GM12878 (cell line): ENCODE results near the gene DHRS7C. TPM values are rescaled to one million over a fixed set of nuclear protein-coding genes. Genes with fewer than 3 reads are reported as not detected.

Experiments used
- ATAC-seq: fragments of 200-7000 bp; cut with Tn5 transposase; 3 replicates; pipeline ENCODE4 v1.9.1; 2020; ENCODE audit warnings: mild to moderate bottlenecking, moderate library complexity
- BruUV-seq: library from RNA; stranded (reverse); fragments of 400-500 nt; replicated peaks from 2 replicates; lab custom pipeline; 2021; lab: Mats Ljungman, UMichigan
- CTCF ChIA-PET: fragments of 300-600 bp; sonication (Branson Sonifier 250); formaldehyde crosslinking; extraction: SDS; loops from one replicate; lab custom pipeline; 2021; ENCODE audit warnings: inconsistent platforms; lab: Yijun Ruan, JAX
- POLR2A ChIA-PET: fragments of 350-600 bp; formaldehyde crosslinking; extraction: SDS; loops from one replicate; lab custom pipeline; 2021; ENCODE audit warnings: inconsistent platforms; lab: Charles Lee
- RAD21 ChIA-PET: fragments of 300-600 bp; sonication (Branson Sonifier 250); formaldehyde crosslinking; loops from one replicate; lab custom pipeline; 2023; ENCODE audit warnings: antibody characterized with exemption; ENCODE audit not compliant: unreplicated experiment; lab: Charles Lee
- SMC1A ChIA-PET: fragments of 300-600 bp; sonication (Branson Sonifier 250); formaldehyde crosslinking; loops from one replicate; lab custom pipeline; 2023; ENCODE audit not compliant: unreplicated experiment, uncharacterized antibody; lab: Charles Lee
- DNase-seq: peaks from one replicate; pipeline ENCODE4 v3.0.0-alpha.2; 2011; ENCODE audit warnings: low read depth, low spot score
- FAIRE-seq: peaks from 3 replicates; lab custom pipeline; 2011; peaks lifted over from hg19 to GRCh38; lab: Jason Lieb, UNC
- H2AFZ ChIP-seq: 2 replicates; pipeline ENCODE4 v1.6.0; 2011; ENCODE audit warnings: low read depth, low read length, control low read depth; ENCODE audit not compliant: control insufficient read depth
- H3K27ac ChIP-seq: 2 replicates; pipeline ENCODE4 v1.5.1; 2011; ENCODE audit warnings: control low read depth; ENCODE audit not compliant: control insufficient read depth, insufficient read depth
- H3K27me3 ChIP-seq, 2 experiments: replicated peaks in 1 of 2; 2 replicates each; pipeline versions ENCODE4 v1.6.0 to v1.6.1; 2011; ENCODE audit warnings: low read length in 1 of 2; ENCODE audit not compliant: control insufficient read depth in 2 of 2, insufficient read depth in 2 of 2
- H3K36me3 ChIP-seq, 2 experiments: 2 replicates each; pipeline ENCODE4 v1.5.1; 2011; ENCODE audit warnings: low read length in 1 of 2; ENCODE audit not compliant: control insufficient read depth in 2 of 2, insufficient read depth in 2 of 2
- H3K4me1 ChIP-seq: 2 replicates; pipeline ENCODE4 v1.6.1; 2011; ENCODE audit warnings: mild to moderate bottlenecking, low read length, moderate library complexity, mixed read lengths; ENCODE audit not compliant: control insufficient read depth, insufficient read depth
- H3K4me2 ChIP-seq: 2 replicates; pipeline ENCODE4 v1.6.0; 2011; ENCODE audit warnings: control low read depth; ENCODE audit not compliant: control insufficient read depth, insufficient read depth
- H3K4me3 ChIP-seq: fragments of 200-600 bp; sonication (generic); 2 replicates; pipeline ENCODE4 v1.5.1; 2016
- H3K79me2 ChIP-seq: 2 replicates; pipeline ENCODE4 v1.6.0; 2011; ENCODE audit warnings: low read length; ENCODE audit not compliant: control insufficient read depth, insufficient read depth
- H3K9ac ChIP-seq: 2 replicates; pipeline ENCODE4 v1.8.0; 2011; ENCODE audit warnings: low read length, control low read depth, mixed read lengths; ENCODE audit not compliant: control insufficient read depth, insufficient read depth
- H3K9me3 ChIP-seq: replicated peaks from 3 replicates; pipeline ENCODE4 v1.5.1; 2011; ENCODE audit warnings: mild to moderate bottlenecking, low read length; ENCODE audit not compliant: control insufficient read depth, insufficient read depth
- H4K20me1 ChIP-seq: 2 replicates; pipeline ENCODE4 v1.6.0; 2011; ENCODE audit not compliant: control insufficient read depth, insufficient read depth
- ASH2L ChIP-seq: fragments of 300-600, 200-600 bp; sonication (generic); IDR thresholded peaks from 2 replicates; pipeline ENCODE4 v1.6.1; 2017; ENCODE audit warnings: low read depth, mild to moderate bottlenecking, borderline replicate concordance
- CBX3 ChIP-seq: fragments of 200-600 bp; sonication (generic); IDR thresholded peaks from 2 replicates; pipeline ENCODE4 v1.6.1; 2016; ENCODE audit warnings: low read depth, borderline replicate concordance
- CHD1 ChIP-seq: IDR thresholded peaks from 2 replicates; pipeline ENCODE4 v1.6.1; 2012; ENCODE audit warnings: low read depth, low read length, improper control_type of control experiment
- EP300 ChIP-seq, 2 experiments: fragments of 150-350 bp in 1 of 2; IDR thresholded peaks; 2 replicates each; pipeline ENCODE4 v1.6.1; 2011 to 2012; ENCODE audit warnings: low read depth in 2 of 2, low read length in 2 of 2, borderline replicate concordance in 1 of 2, improper control_type of control experiment in 1 of 2, inconsistent platforms in 1 of 2; ENCODE audit not compliant: control insufficient read depth in 1 of 2
- EZH2 ChIP-seq: IDR thresholded peaks from 2 replicates; pipeline ENCODE4 v1.6.1; 2012; ENCODE audit warnings: low read depth, mild to moderate bottlenecking, control low read depth, inconsistent platforms, low read length, borderline replicate concordance; ENCODE audit not compliant: control insufficient read depth
- FOS ChIP-seq: IDR thresholded peaks from 3 replicates; pipeline ENCODE4 v1.6.1; 2011; ENCODE audit warnings: borderline replicate concordance; ENCODE audit not compliant: insufficient read length; ENCODE audit errors: extremely low read depth
- JUND ChIP-seq: IDR thresholded peaks from 2 replicates; pipeline ENCODE4 v1.6.1; 2012; ENCODE audit warnings: low read depth, mild to moderate bottlenecking, low read length, improper control_type of control experiment, moderate library complexity
- NR2F1 ChIP-seq: fragments of 450-650 bp; conservative IDR thresholded peaks from 2 replicates; pipeline ENCODE4 v1.6.1; 2017; ENCODE audit warnings: mild to moderate bottlenecking
- NRF1 ChIP-seq: conservative IDR thresholded peaks from 2 replicates; pipeline ENCODE4 v1.6.1; 2011; ENCODE audit warnings: mild to moderate bottlenecking, low read depth, low read length, improper control_type of control experiment
- PML ChIP-seq: IDR thresholded peaks from 2 replicates; pipeline ENCODE4 v1.6.1; 2012; ENCODE audit warnings: low read length, inconsistent platforms
- POLR2A ChIP-seq: IDR thresholded peaks from 2 replicates; pipeline ENCODE4 v1.6.1; 2011; ENCODE audit warnings: low read depth, mild to moderate bottlenecking, low read length
- RUNX3 ChIP-seq: IDR thresholded peaks from 2 replicates; pipeline ENCODE4 v1.6.1; 2012; ENCODE audit warnings: low read length, inconsistent platforms
- SMARCA5 ChIP-seq: fragments of 450-650 bp; IDR thresholded peaks from 2 replicates; pipeline ENCODE4 v1.6.1; 2017; ENCODE audit warnings: mild to moderate bottlenecking
- STAT1 ChIP-seq: fragments of 450-650 bp; conservative IDR thresholded peaks from 2 replicates; pipeline ENCODE4 v1.6.1; 2014; ENCODE audit warnings: antibody characterized with exemption, mild to moderate bottlenecking
- YBX1 ChIP-seq: fragments of 450-650 bp; IDR thresholded peaks from 2 replicates; pipeline ENCODE4 v1.6.1; 2016; ENCODE audit warnings: antibody characterized with exemption
- ZBTB4 ChIP-seq: fragments of 450-650 bp; formaldehyde crosslinking; IDR thresholded peaks from 2 replicates; pipeline ENCODE4 v1.4.0; 2022; ENCODE audit warnings: mild to moderate bottlenecking, moderate library complexity
- ZNF24 ChIP-seq: fragments of 450-650 bp; IDR thresholded peaks from 2 replicates; pipeline ENCODE4 v1.6.1; 2017; ENCODE audit warnings: antibody characterized with exemption, mild to moderate bottlenecking
- ZNF274 ChIP-seq: IDR thresholded peaks from one replicate; pipeline ENCODE4 v1.8.0; 2011; ENCODE audit not compliant: insufficient read length, insufficient read depth
- WGBS: methylation state at CpG from one replicate; pipeline ENCODE4 v1.1.6; 2016; ENCODE audit warnings: low lambda C conversion rate; ENCODE audit not compliant: insufficient replicate concordance, insufficient coverage; ENCODE audit errors: missing lambda C conversion rate; 5-methylcytosine and 5-hydroxymethylcytosine counted together
- in situ Hi-C: fragments of 300-500 bp; cut with MboI; formaldehyde crosslinking; loops from 9 replicates; pipeline ENCODE4 v1.14.3; 2018; ENCODE audit warnings: mixed read lengths
- intact Hi-C: fragments of 100-400 bp; cut with micrococcal nuclease; formaldehyde crosslinking; loops from one replicate; pipeline ENCODE4 v1.14.2; 2022; ENCODE audit not compliant: unreplicated experiment
- polyA plus RNA-seq, 11 experiments: library from polyadenylated mRNA; depleted of rRNA in 4 of 11; unstranded in 6 of 11; stranded (reverse) in 5 of 11; fragments of >200 nt; fragmentation: Nextera tagmentation in 4 of 11; fragmentation: Illumina TruSeq in 1 of 11; extraction: Ambion mirVana in 4 of 11; extraction: Trizol in 1 of 11; gene quantifications; 1 replicate in 1 of 11; 2 replicates in 10 of 11; pipeline versions ENCODE4 v1.2.1 to v1.2.3, GENCODE V29; 2011 to 2016; ENCODE audit warnings: inconsistent platforms in 2 of 11, missing spikeins in 2 of 11, low read depth in 1 of 11
- total RNA-seq, 4 experiments: library from RNA; depleted of rRNA in 3 of 4; stranded (reverse); fragments of >200 nt in 3 of 4; fragmentation: Illumina TruSeq in 1 of 4; extraction: Trizol in 1 of 4; gene quantifications; 2 replicates each; pipeline versions ENCODE4 v1.2.1 to v1.2.3, GENCODE V29; 2013 to 2021

Gene DHRS7C
- total and polyA plus RNA-seq, 10 of the 15 experiments (the other 5 are each of a cell fraction or from before 2014, with no cell fraction given): not detected

DNA sequence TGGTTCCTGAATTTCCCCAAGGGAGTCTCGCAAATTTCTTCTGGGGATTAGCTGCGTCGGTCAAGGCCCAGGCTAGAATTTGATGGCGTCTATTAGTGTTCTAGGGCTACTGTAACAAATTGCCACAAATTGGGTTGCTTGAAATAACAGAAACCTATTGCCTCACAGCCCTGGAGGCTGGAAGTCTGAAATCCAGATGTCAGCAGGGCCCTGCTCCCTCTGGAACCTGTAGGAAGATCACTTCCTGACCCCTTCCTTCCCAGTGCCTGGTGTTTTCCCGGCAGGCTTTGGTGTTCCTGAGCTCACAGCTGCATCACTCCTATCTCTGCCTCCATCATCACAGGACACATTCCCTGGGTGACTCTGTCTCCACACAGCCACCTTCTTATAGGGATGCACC, 24.4 kb downstream of the DHRS7C start:
- ChIA-PET SMC1A (no interaction called here), POLR2A (no interaction called here), RAD21 (no interaction called here), CTCF (interaction anchor here (1.2 kb wide), 1 partner anchor 12 kb away, joined by 6 read pairs; no protein-coding TSS in a partner anchor)
- intact Hi-C loops (loop anchor here (5.0 kb wide), 1 partner anchor 190 kb away; the partner anchor contains the start of genes CFAP52 and STX8), in situ Hi-C loops (no loop called here)
- Histone ChIP-seq H2AFZ (no peak overlapping the region), H3K36me3 (no peaks in the 10 kb centered on the region), H4K20me1 (no peaks in the 10 kb centered on the region), H3K27me3 (no peaks in the 10 kb centered on the region), H3K4me3 (no peak overlapping the region), H3K9ac (no peak overlapping the region), H3K79me2 (no peaks in the 10 kb centered on the region), H3K27ac (no peak overlapping the region), H3K9me3 (no peaks in the 10 kb centered on the region), H3K4me1 (no peaks in the 10 kb centered on the region), H3K4me2 (no peak overlapping the region)
- 29% methylated on average over 5 of the region's 5 CpGs for WGBS
- no peak for ATAC-seq
- no peak for DNase-seq
- BruUV-seq: no TSS peak
- no peak for TF ChIP-seq SMARCA5
- no peak for TF ChIP-seq JUND
- TF ChIP-seq CHD1: no peak
- TF ChIP-seq ASH2L: no peak
- TF ChIP-seq EZH2: no peak
- no peak for TF ChIP-seq CBX3
- no peak for TF ChIP-seq RUNX3
- no peak for TF ChIP-seq EP300 (IDR thresholded peaks at IDR 0.05; ENCODE audit: borderline replicate concordance in 1 of 2, control insufficient read depth in 1 of 2, low read depth in 2 of 2, low read length in 2 of 2)
- TF ChIP-seq STAT1: no peak
- no peak for TF ChIP-seq FOS
- no peak for TF ChIP-seq PML
- TF ChIP-seq ZBTB4 (CRISPR knock-in tag): no peak
- no peak for TF ChIP-seq NR2F1
- TF ChIP-seq YBX1: no peak
- no peak for TF ChIP-seq ZNF24
- no peak for TF ChIP-seq NRF1
- TF ChIP-seq POLR2A: no peak
- TF ChIP-seq ZNF274: no peak
- no peak for FAIRE-seq
